HCT116 (cell line): ENCODE results near the gene TNRC18. TPM values are rescaled to one million over a fixed set of nuclear protein-coding genes. Genes with fewer than 3 reads are reported as not detected.
A peak's percentile ranks its signal among the peaks of the same experiment; 100 is the strongest.
"Not testable (repeated sequence)": the region's sequence is repeated elsewhere in the genome, so short reads cannot be mapped to it uniquely, and the experiment has no call there.

ENCODE experiments used
- ATAC-seq: fragments of 200-7000 bp; cut with Tn5 transposase; 2 replicates; pipeline ENCODE4 v1.9.1; 2020; ENCODE audit warnings: mild to moderate bottlenecking, moderate library complexity
- BruUV-seq: library from RNA; stranded (reverse); fragments of 400-500 nt; replicated peaks from 2 replicates; lab custom pipeline; 2021; lab: Mats Ljungman, UMichigan
- CTCF ChIA-PET: fragments of 300-600 bp; sonication (Branson Sonifier 250); formaldehyde crosslinking; loops from one replicate; lab custom pipeline; 2021; ENCODE audit warnings: antibody characterized with exemption; lab: Charles Lee
- POLR2A ChIA-PET: fragments of 300-600, 350-600 bp; sonication (Branson Sonifier 250); formaldehyde crosslinking; loops from one replicate; lab custom pipeline; 2021; ENCODE audit warnings: antibody characterized with exemption; lab: Charles Lee
- RAD21 ChIA-PET, 2 experiments: fragments of 300-600 bp; sonication (Branson Sonifier 250); formaldehyde crosslinking; loops; one replicate each; lab custom pipeline; 2023; ENCODE audit warnings: low total read pairs in 2 of 2; ENCODE audit not compliant: uncharacterized antibody in 2 of 2, unreplicated experiment in 2 of 2, low non-redundant PET in 1 of 2; lab: Charles Lee
- DNase-seq: peaks from one replicate; pipeline ENCODE4 v3.0.0-alpha.2; 2010; ENCODE audit warnings: low read depth, low spot score
- H2AFZ ChIP-seq: fragments of 200-600 bp; shearing (Covaris generic), sonication (generic); 2 replicates; pipeline ENCODE4 v1.6.1; 2017; ENCODE audit warnings: low read depth, mixed run types, mixed read lengths, antibody characterized with exemption, low read length; ENCODE audit not compliant: poor library complexity, severe bottlenecking
- H3K27ac ChIP-seq: 2 replicates; pipeline ENCODE4 v1.5.1; 2012; ENCODE audit warnings: low read depth, low read length
- H3K27me3 ChIP-seq: fragments of 200-600 bp; sonication (generic); 2 replicates; pipeline ENCODE4 v1.6.1; 2016; ENCODE audit warnings: mixed run types, low read length, mixed read lengths; ENCODE audit not compliant: insufficient read depth
- H3K36me3 ChIP-seq, 2 experiments: fragments of 200-500 bp in 1 of 2; fragments of 200-600 bp in 1 of 2; sonication (Bioruptor generic) in 1 of 2; sonication (generic) in 1 of 2; 2 replicates each; pipeline versions ENCODE4 v1.5.1 to v1.6.1; 2014 to 2016; ENCODE audit warnings: low read length in 2 of 2, inconsistent platforms in 1 of 2, mixed read lengths in 1 of 2, mixed run types in 1 of 2; ENCODE audit not compliant: insufficient read depth in 2 of 2, control insufficient read depth in 1 of 2
- H3K4me1 ChIP-seq, 2 experiments: fragments of 200-600 bp in 1 of 2; sonication (generic) in 1 of 2; 2 replicates each; pipeline versions ENCODE4 v1.5.1 to v1.6.1; 2012 to 2017; ENCODE audit warnings: low read length in 2 of 2, inconsistent platforms in 1 of 2, mild to moderate bottlenecking in 1 of 2, mixed read lengths in 1 of 2, mixed run types in 1 of 2, moderate library complexity in 1 of 2; ENCODE audit not compliant: insufficient read depth in 2 of 2, control insufficient read depth in 1 of 2
- H3K4me2 ChIP-seq: fragments of 200-600 bp; sonication (generic); 2 replicates; pipeline ENCODE4 v1.6.1; 2017; ENCODE audit warnings: mixed run types, low read length, mixed read lengths
- H3K4me3 ChIP-seq, 2 experiments: fragments of 200-600 bp in 1 of 2; sonication (generic) in 1 of 2; replicated peaks in 1 of 2; 2 replicates each; pipeline ENCODE4 v1.5.1; 2011 to 2016; ENCODE audit warnings: low read length in 2 of 2, control low read depth in 1 of 2, low read depth in 1 of 2, mild to moderate bottlenecking in 1 of 2, mixed read lengths in 1 of 2, mixed run types in 1 of 2
- H3K79me2 ChIP-seq: fragments of 200-600 bp; sonication (generic); 2 replicates; pipeline ENCODE4 v1.6.1; 2017; ENCODE audit warnings: mild to moderate bottlenecking, mixed run types, low read length, moderate library complexity, mixed read lengths; ENCODE audit not compliant: insufficient read depth
- H3K9ac ChIP-seq: fragments of 200-600 bp; sonication (generic); 2 replicates; pipeline ENCODE4 v1.6.1; 2016; ENCODE audit warnings: low read length, mixed read lengths
- H3K9me2 ChIP-seq: fragments of 200-600 bp; sonication (generic), shearing (Covaris generic); 2 replicates; pipeline ENCODE4 v1.6.1; 2017; ENCODE audit warnings: mixed run types, mild to moderate bottlenecking, moderate library complexity; ENCODE audit not compliant: insufficient read depth
- H3K9me3 ChIP-seq, 2 experiments: fragments of 200-500 bp in 1 of 2; fragments of 200-600 bp in 1 of 2; sonication (Bioruptor generic) in 1 of 2; sonication (generic) in 1 of 2; 2 replicates each; pipeline ENCODE4 v1.6.1; 2014 to 2017; ENCODE audit warnings: low read length in 2 of 2, mixed read lengths in 2 of 2, inconsistent platforms in 1 of 2, low read depth in 1 of 2, mild to moderate bottlenecking in 1 of 2, mixed run types in 1 of 2, moderate library complexity in 1 of 2; ENCODE audit not compliant: control insufficient read depth in 1 of 2, insufficient read depth in 1 of 2
- H4K20me1 ChIP-seq: fragments of 200-600 bp; sonication (generic), shearing (Covaris generic); 2 replicates; pipeline ENCODE4 v1.6.1; 2017; ENCODE audit warnings: mixed run types, mild to moderate bottlenecking, moderate library complexity; ENCODE audit not compliant: insufficient read depth
- CEBPB ChIP-seq: IDR thresholded peaks from 2 replicates; pipeline ENCODE4 v1.6.1; 2012; ENCODE audit warnings: low read depth
- EGR1 ChIP-seq: IDR thresholded peaks from 2 replicates; pipeline ENCODE4 v1.6.1; 2012; ENCODE audit warnings: low read depth
- ELF1 ChIP-seq: IDR thresholded peaks from 2 replicates; pipeline ENCODE4 v1.6.1; 2012; ENCODE audit warnings: low read depth, borderline replicate concordance
- EZH2 ChIP-seq: fragments of 200-600 bp; sonication (generic); IDR thresholded peaks from 2 replicates; pipeline ENCODE4 v1.6.1; 2017; ENCODE audit warnings: antibody characterized with exemption, mixed run types
- JUND ChIP-seq: IDR thresholded peaks from 2 replicates; pipeline ENCODE4 v1.6.1; 2012
- POLR2A ChIP-seq: IDR thresholded peaks from 2 replicates; pipeline ENCODE4 v1.7.0; 2011; ENCODE audit warnings: borderline replicate concordance; ENCODE audit not compliant: insufficient read depth, insufficient read length; ENCODE audit errors: extremely low read depth
- POLR2AphosphoS5 ChIP-seq: IDR thresholded peaks from 2 replicates; pipeline ENCODE4 v1.6.1; 2011; ENCODE audit warnings: mild to moderate bottlenecking, low read depth, low read length, moderate library complexity
- SP1 ChIP-seq: IDR thresholded peaks from 2 replicates; pipeline ENCODE4 v1.6.1; 2012; ENCODE audit warnings: low read depth
- SRF ChIP-seq: IDR thresholded peaks from 2 replicates; pipeline ENCODE4 v1.6.1; 2012; ENCODE audit warnings: low read depth
- TCF7L2 ChIP-seq: IDR thresholded peaks from 2 replicates; pipeline ENCODE4 v1.7.0; 2011; ENCODE audit warnings: borderline replicate concordance, inconsistent platforms; ENCODE audit not compliant: insufficient read depth, insufficient read length; ENCODE audit errors: extremely low read depth
- YY1 ChIP-seq: IDR thresholded peaks from 2 replicates; pipeline ENCODE4 v1.6.1; 2011; ENCODE audit warnings: low read length, low read depth, moderate library complexity, mild to moderate bottlenecking; ENCODE audit not compliant: insufficient replicate concordance; ENCODE audit errors: extremely low read depth
- ZFX ChIP-seq: fragments of 450-650 bp; IDR thresholded peaks from 2 replicates; pipeline ENCODE4 v1.6.1; 2017
- ZNF274 ChIP-seq: fragments of 200-500 bp; sonication (Bioruptor generic); IDR thresholded peaks from 2 replicates; pipeline ENCODE4 v1.6.1; 2014; ENCODE audit warnings: mild to moderate bottlenecking, low read depth, low read length, inconsistent platforms
- intact Hi-C: fragments of 100-400 bp; cut with micrococcal nuclease; formaldehyde crosslinking; loops from 2 replicates; pipeline ENCODE4 v1.10.0; 2022
- total RNA-seq: library from RNA; stranded (reverse); gene quantifications from one replicate; pipeline ENCODE4 v1.2.1, GENCODE V29; 2021; ENCODE audit not compliant: unreplicated experiment
- TF ChIP-seq, protein P1 (sequence below): IDR thresholded peaks from 2 replicates; pipeline ENCODE4 v1.6.1; 2012
- TF ChIP-seq, protein P2 (sequence below): IDR thresholded peaks from 2 replicates; pipeline ENCODE4 v1.6.1; 2012; ENCODE audit warnings: low read depth

TNRC18 gene
- total RNA-seq, 1 experiment from 2014 or later: 101 TPM

DNA sequence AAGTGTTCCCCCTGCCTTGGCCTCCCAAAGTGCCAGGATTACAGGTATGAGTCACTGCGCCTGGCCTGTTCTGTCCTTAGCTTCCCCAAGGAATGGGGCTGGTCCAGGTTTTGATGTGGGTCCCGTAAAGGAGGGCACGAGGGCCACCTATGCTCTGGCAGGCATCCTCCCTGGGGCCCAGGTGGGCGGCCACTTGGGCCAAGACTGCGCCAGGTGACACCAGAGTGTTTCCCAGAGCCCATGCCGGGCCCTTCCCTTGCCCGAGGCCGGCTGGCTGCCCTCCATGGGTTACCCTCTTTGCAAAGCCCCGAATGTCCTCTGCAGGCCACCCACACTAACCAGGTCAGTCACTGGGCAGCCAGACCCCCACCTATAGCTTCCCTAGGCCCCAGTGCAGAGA, 118.6 kb downstream of the TNRC18 start:
- TF ChIP-seq POLR2AphosphoS5: peak; percentile 24; the same call in 1 of the 2 replicates
- intact Hi-C loops, DNase-seq, RAD21 ChIA-PET, H3K4me3 ChIP-seq, H2AFZ ChIP-seq, H4K20me1 ChIP-seq, H3K27ac ChIP-seq, H3K9ac ChIP-seq, H3K9me3 ChIP-seq, CTCF ChIA-PET, H3K36me3 ChIP-seq, H3K9me2 ChIP-seq, H3K4me1 ChIP-seq, H3K79me2 ChIP-seq, H3K4me2 ChIP-seq, BruUV-seq, POLR2A ChIA-PET, H3K27me3 ChIP-seq: not testable (repeated sequence)
- ATAC-seq: peak; percentile 23; the same call in 1 of the 2 replicates

DNA sequence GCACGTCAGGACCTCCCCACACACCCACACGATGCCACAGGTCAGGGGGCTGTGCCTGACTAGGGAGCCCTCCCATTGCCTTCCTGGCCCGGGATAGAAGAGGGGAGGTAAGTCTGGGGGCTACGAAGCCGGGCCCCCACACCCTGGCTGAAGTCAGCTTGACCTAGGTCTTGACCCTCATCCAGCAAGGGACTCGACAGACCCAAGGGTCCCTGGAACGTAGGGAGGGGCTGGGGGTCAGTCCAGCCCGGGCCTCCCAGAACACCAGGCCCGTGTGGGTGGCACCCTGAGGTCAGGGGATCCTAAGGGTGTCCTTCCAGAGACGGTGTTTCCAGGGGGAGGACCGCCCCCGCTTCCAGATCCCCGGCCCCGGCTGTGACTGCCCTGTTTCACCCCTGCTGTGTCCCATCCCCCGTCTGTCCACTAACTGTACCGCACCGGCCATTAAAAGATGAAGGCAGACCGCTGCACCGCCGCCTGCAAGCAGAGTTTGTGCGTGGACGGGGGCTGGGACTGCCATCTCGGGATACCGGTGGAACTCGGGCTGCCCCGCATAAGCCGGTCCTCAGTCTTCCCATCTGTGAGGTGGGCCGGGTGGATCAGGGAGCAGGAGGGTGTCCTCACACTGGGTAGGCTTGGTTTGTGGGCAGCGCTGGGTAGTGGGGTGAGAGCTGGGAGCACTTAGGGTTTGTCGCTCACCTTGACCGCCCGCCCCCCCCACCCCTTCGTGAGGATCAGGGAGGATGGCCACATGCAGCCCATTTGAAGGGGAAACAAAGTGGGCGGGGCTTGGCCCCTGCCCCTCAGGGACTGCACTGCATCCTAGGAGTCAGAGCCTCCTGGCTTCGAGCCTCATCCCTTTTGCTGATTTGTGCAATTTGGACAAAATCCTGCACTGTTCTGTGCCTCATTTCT, 119.8 kb downstream of the TNRC18 start:
- RAD21 ChIA-PET: no interaction called here
- ATAC-seq (no peak), DNase-seq (no peak)
- Histone ChIP-seq H3K27me3 (no peaks in the 10 kb centered on the region), H2AFZ (no peak overlapping the region), H3K4me1 (no peaks in the 10 kb centered on the region), H3K9ac (no peak overlapping the region), H3K4me2 (no peak overlapping the region), H3K36me3 (no peaks in the 10 kb centered on the region; a peak in 1 of 4 replicates), H4K20me1 (no peaks in the 10 kb centered on the region), H3K4me3 (no peak overlapping the region), H3K27ac (no peak overlapping the region), H3K9me3 (no peaks in the 10 kb centered on the region), H3K9me2 (no peaks in the 10 kb centered on the region), H3K79me2 (no peaks in the 10 kb centered on the region)
- CTCF ChIA-PET: no interaction called here
- intact Hi-C loops: no loop called here
- no TSS peak for BruUV-seq
- POLR2A ChIA-PET: no interaction called here
- TF ChIP-seq CEBPB: no peak
- TF ChIP-seq, protein P1, sequence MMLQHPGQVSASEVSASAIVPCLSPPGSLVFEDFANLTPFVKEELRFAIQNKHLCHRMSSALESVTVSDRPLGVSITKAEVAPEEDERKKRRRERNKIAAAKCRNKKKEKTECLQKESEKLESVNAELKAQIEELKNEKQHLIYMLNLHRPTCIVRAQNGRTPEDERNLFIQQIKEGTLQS: no peak
- TF ChIP-seq EGR1: no peak
- TF ChIP-seq JUND: no peak
- no peak for TF ChIP-seq TCF7L2
- TF ChIP-seq, protein P2, sequence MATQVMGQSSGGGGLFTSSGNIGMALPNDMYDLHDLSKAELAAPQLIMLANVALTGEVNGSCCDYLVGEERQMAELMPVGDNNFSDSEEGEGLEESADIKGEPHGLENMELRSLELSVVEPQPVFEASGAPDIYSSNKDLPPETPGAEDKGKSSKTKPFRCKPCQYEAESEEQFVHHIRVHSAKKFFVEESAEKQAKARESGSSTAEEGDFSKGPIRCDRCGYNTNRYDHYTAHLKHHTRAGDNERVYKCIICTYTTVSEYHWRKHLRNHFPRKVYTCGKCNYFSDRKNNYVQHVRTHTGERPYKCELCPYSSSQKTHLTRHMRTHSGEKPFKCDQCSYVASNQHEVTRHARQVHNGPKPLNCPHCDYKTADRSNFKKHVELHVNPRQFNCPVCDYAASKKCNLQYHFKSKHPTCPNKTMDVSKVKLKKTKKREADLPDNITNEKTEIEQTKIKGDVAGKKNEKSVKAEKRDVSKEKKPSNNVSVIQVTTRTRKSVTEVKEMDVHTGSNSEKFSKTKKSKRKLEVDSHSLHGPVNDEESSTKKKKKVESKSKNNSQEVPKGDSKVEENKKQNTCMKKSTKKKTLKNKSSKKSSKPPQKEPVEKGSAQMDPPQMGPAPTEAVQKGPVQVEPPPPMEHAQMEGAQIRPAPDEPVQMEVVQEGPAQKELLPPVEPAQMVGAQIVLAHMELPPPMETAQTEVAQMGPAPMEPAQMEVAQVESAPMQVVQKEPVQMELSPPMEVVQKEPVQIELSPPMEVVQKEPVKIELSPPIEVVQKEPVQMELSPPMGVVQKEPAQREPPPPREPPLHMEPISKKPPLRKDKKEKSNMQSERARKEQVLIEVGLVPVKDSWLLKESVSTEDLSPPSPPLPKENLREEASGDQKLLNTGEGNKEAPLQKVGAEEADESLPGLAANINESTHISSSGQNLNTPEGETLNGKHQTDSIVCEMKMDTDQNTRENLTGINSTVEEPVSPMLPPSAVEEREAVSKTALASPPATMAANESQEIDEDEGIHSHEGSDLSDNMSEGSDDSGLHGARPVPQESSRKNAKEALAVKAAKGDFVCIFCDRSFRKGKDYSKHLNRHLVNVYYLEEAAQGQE: no peak
- TF ChIP-seq POLR2A: no peak
- TF ChIP-seq ELF1: no peak
- TF ChIP-seq SP1: no peak
- TF ChIP-seq POLR2AphosphoS5: no peak
- no peak for TF ChIP-seq ZFX
- no peak for TF ChIP-seq SRF
- TF ChIP-seq ZNF274: no peak
- TF ChIP-seq EZH2: no peak
- no peak for TF ChIP-seq YY1
